Stimulated activated CD4-positive, alpha-beta T cell treated with anti-CD3 and anti-CD28 coated beads, Interleukin-15, amount 100 ng/mL, for 1 hour (primary cell): Measurements from ENCODE around the gene RNF13.
A peak's percentile ranks its signal among the peaks of the same experiment; 100 is the strongest.
"Not testable (repeated sequence)": the region's sequence is repeated elsewhere in the genome, so short reads cannot be mapped to it uniquely, and the experiment has no call there.

ENCODE experiments used
- DNase-seq, 2 donors: peaks; one replicate each; pipeline ENCODE4 v3.0.0-alpha.2; 2020; ENCODE audit warnings: low read depth in 1 of 2, low spot score in 1 of 2

Gene RNF13

DNA sequence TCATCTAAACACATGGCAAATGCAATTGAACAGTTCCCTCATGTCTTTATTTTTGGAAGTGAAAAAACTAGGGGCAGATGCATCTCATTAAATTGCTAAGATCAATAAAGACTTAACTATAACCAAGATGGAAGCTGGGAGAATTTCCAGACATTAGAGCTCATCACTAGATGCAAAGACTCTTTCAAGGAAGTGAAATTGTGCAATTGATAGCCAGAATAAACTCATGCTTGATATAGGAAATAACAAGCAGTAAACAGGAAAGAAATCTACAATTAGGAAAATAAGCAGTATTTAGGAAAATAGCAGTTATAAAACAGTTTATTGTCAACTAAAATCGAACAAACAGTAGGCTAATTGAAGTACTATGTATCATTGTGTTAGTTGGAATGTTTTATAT, 11.8 kb upstream of the RNF13 start:
- DNase-seq, result no peak

GRCh38 chr3:149801639-149802038, 11.4 kb upstream of the RNF13 start:
- no peak for DNase-seq

DNA sequence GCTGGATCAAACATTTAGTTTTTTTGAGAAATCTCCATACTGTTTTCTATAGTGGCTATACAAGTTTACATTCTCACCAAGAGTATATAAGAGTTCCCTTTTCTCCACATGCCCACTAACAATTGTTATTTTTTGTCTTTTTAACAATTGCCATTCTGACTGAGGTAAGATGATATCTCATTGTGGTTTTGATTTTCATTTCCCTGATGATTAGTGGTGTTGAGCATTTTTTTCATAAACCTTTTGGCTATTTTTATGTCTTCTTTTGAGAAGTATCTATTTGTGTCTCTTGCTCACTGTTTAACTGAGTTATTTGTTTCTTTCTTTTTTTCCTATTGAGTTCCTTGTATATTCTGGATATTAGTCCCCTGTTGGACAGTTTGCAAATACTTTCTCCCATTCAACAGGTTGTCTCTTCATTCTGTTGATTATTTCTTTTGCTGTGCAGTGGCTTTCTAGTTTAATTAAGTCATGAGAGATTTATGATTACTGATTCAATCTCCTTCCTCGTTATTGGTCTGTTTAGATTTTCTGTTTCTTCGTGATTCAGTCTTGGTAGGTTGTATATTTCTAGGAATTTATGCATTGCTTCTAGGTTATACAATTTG, 6.7 kb upstream of the RNF13 start:
- DNase-seq, result no peak

- DNase-seq, result peak in 1 of 2 donors; percentile 17
Observed at GRCh38 chr3:149808209-149808829, 4.7 kb upstream of the RNF13 start.

DNA sequence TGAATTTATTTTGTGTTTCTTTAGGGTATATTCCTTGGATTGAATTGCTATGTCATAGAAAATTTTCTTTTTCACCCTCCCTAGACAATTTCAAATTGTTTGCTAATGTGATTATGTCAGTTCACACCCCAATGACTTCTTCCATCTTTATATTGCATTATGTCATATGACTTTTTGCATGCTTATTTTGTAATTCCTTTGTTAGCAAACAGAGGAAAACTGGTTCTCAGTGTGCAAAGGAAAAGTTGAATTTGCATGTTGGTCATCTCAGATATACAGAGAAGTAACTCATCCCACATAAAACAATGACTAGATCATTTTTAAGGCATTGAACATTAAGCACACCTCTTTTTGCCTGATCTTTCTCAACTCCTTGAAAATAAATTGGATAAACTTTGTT, 3.3 kb upstream of the RNF13 start:
- DNase-seq, result no peak

GRCh38 chr3:149810846-149811245, 2.2 kb upstream of the RNF13 start:
- DNase-seq, result no peak

- DNase-seq, result no peak
Observed at GRCh38 chr3:149812165-149812605, 830 bp upstream of the RNF13 start.

- no peak for DNase-seq
Observed at GRCh38 chr3:149813367-149814281, 609 bp downstream of the RNF13 start.

- no peak for DNase-seq
Observed at GRCh38 chr3:149815321-149815720, 2.3 kb downstream of the RNF13 start.

GRCh38 chr3:149815728-149816127, 2.7 kb downstream of the RNF13 start:
- DNase-seq, result no peak

- no peak for DNase-seq
Observed at GRCh38 chr3:149816311-149816710, 3.3 kb downstream of the RNF13 start.

DNA sequence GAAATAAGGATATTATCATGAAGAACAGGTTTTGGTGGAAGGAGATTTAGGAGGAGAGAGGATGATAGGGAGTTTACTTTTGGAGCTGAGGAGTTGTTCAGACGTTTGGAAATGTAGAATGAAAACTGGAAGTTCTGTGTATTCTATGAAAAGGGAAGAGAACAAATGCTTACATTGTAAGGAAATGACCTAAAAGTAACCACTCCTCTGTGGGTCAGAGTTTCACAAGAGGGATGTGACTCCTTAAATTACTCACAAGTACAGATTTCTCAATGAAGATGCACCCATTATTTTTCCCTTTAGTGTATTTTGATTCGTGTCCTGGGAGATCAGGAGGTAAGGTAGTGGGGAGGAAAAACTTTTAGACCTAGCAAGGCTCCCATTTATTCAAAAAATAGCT, 4.0 kb downstream of the RNF13 start:
- no peak for DNase-seq

- no peak for DNase-seq
Observed at GRCh38 chr3:149819432-149819831, 6.4 kb downstream of the RNF13 start.

GRCh38 chr3:149820183-149820582, 7.2 kb downstream of the RNF13 start:
- DNase-seq, result no peak

DNA sequence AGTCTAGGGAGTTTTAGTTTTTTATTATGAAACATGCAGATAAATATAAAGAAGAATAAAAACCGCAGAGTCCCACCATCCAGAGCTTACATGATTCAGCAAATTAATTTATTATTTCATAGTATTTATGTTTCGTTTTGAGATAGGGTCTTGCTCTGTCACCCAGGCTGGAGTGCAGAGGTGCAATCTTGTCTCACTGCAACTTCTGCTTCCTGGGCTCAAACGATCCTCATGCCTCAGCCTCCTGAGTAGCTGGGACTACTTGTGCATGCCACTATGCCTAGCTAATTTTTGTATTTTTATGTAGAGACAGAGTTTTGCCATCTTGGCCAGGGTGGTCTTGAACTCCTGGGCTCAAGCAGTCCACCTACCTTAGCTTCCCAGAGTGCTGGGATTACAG, 13.6 kb downstream of the RNF13 start:
- no peak for DNase-seq

GRCh38 chr3:149828390-149828789, 15.4 kb downstream of the RNF13 start:
- DNase-seq, result no peak

DNA sequence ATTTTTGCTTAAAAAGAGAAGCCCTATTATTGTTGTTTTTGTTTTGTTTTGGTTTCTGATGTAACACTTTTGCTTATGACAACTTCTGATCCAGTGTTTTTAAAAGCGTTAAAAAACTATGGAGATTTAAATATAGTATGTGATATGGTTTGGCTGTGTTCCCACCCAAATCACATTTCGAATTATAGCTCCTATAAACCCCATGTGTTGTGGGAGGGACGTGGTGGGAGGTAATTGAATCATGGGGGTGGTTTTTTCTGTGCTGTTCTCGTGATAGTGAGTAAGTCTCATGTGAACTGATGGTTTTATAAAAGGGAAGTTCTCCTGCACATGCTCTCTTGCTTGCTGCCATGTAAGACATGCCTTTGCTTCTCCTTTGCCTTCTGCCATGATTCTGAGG, 16.6 kb downstream of the RNF13 start:
- DNase-seq, result not testable (repeated sequence)

- DNase-seq, result no peak
Observed at GRCh38 chr3:149830902-149831301, 17.9 kb downstream of the RNF13 start.

GRCh38 chr3:149831321-149831720, 18.3 kb downstream of the RNF13 start:
- no peak for DNase-seq

DNA sequence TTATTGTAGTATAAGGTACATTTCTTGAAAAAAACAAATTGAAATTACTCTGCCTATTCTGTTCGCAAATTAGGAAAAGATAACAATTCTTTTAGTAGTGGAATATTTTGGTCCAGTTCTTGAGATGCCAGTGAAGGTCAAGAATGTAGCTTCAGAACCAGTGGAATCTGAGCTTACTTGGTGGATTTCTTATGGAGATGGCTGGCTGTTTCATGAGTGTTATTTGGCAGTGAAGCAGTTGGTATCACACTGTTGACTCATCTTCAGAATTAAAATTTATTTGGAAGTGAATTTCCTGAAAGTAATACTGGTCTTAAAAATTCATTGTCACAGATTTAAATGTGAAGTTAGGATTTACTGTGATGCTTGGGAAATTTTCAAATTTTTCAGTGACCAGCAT, 19.1 kb downstream of the RNF13 start:
- DNase-seq, result no peak

DNA sequence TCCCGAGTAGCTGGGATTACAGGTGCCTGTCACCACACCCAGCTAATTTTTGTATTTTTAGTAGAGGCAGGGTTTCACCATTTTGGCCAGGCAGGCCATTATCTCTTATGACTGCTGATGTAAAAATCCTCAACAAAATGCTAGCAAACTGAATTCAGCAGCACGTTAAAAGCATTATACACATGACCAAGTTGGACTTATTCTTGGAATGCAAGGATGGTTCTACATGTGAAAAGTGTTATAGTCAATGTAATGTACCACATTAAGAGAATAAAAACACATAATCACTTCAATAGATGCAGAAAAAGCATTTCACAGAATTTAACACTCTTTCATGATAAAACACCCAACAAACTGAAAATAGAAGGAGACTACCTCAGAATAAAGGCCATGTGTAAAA, 20.2 kb downstream of the RNF13 start:
- DNase-seq, result no peak

DNA sequence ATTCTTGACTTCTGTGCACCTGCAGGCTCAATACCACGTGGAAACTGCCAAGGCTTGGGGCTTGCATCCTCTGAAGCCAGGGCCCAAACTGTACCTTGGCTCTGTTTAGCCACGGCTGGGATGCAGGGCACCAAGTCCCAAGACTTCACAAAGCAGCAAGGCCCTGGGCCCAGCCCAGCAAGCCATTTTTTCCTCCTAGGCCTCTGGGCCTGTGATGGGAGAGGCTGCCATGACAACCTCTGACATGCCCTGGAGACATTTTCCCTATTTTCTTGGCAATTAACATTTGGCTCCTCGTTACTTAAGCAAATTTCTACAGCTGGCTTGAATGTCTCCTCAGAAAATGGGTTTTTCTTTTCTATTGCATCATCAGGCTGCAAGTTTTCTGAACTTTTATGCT, 25.5 kb downstream of the RNF13 start:
- DNase-seq, result not testable (repeated sequence)
